ENCODE measurements around the gene SMIM31. TPM values are rescaled to one million over a fixed set of nuclear protein-coding genes. Genes with fewer than 3 reads are reported as not detected.

SMIM31 gene
- total and polyA plus RNA-seq, 9 of the 15 experiments (the other 6 are each of a cell fraction or from before 2014, with no cell fraction given) = not detected

DNA sequence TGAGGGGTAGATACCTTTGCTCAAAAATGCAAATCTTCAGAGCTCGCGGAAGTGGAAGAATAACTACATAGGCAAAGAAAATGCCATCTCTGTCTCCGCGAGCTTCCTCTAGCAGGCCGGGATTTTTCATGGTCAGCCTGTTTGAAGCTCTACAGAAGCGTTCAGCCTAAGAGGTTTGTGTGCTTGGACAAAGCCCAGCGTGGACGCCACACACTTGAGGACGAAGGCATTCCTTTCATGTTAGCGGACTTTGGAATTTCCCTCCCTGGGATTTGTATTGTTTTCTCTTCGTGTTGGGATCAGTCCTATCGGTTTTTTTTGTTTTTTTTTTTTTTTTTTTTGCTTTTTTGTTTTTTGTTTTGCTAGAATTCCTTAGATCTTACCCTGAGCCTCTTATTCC, 53.7 kb downstream of the SMIM31 start:
- H4K20me1 ChIP-seq (replicated peaks; ENCODE audit: control insufficient read depth, insufficient read depth, low read length) = no peaks in the 10 kb centered on the region
- H3K36me3 ChIP-seq (ENCODE audit: control insufficient read depth, insufficient read depth, low read length) = no peaks in the 10 kb centered on the region
- CTCF ChIA-PET (ENCODE audit: low intra/inter-chr PET ratio) = no interaction called here
- H3K9me1 ChIP-seq (ENCODE audit: control insufficient read depth, insufficient read depth, low read length) = peaks cover 3% of the 10 kb centered on the region
- no peak overlapping the region for H3K4me2 ChIP-seq (ENCODE audit: insufficient read depth, low read length)
- no peaks in the 10 kb centered on the region for H3K27me3 ChIP-seq (ENCODE audit: control insufficient read depth in 2 of 2, insufficient read depth in 2 of 2, low read length in 2 of 2)
- WGBS (ENCODE audit: insufficient coverage, low coverage, missing lambda C conversion rate) = 5% methylated on average over 11 of the region's 12 CpGs
- BruUV-seq (replicated peaks) = no TSS peak
- FAIRE-seq = no peak
- no peak overlapping the region for H2AFZ ChIP-seq (ENCODE audit: low read depth, low read length)
- in situ Hi-C loops (cut with MboI) (no loop called here), intact Hi-C loops (cut with micrococcal nuclease) (no loop called here)
- DNase-seq (ENCODE audit: extremely low read depth in 1 of 4, low spot score in 3 of 4) = no peak
- H3K79me2 ChIP-seq (ENCODE audit: control insufficient read depth, insufficient read depth, low read length) = no peaks in the 10 kb centered on the region
- H3K27ac ChIP-seq (ENCODE audit: extremely low read depth, low read depth, low read length) = no peak overlapping the region
- H3K9ac ChIP-seq (ENCODE audit: insufficient read depth in 1 of 2, low read depth in 2 of 2, low read length in 2 of 2) = no peak overlapping the region
- no peak for ATAC-seq
- H3K4me1 ChIP-seq (replicated peaks in 1 of 2; ENCODE audit: control insufficient read depth in 2 of 2, insufficient read depth in 2 of 2, low read length in 2 of 2) = no peaks in the 10 kb centered on the region
- H3K9me3 ChIP-seq (replicated peaks; ENCODE audit: control insufficient read depth, insufficient read depth, low read depth, low read length) = no peaks in the 10 kb centered on the region
- H3K4me3 ChIP-seq = no peak overlapping the region
- POLR2A ChIA-PET = interaction anchor here (0.6 kb wide), 1 partner anchor 11 kb away, joined by 4 read pairs; no protein-coding TSS in a partner anchor
- TF ChIP-seq BACH1 (tag; IDR thresholded peaks at IDR 0.05) = no peak
- TF ChIP-seq, protein P1, sequence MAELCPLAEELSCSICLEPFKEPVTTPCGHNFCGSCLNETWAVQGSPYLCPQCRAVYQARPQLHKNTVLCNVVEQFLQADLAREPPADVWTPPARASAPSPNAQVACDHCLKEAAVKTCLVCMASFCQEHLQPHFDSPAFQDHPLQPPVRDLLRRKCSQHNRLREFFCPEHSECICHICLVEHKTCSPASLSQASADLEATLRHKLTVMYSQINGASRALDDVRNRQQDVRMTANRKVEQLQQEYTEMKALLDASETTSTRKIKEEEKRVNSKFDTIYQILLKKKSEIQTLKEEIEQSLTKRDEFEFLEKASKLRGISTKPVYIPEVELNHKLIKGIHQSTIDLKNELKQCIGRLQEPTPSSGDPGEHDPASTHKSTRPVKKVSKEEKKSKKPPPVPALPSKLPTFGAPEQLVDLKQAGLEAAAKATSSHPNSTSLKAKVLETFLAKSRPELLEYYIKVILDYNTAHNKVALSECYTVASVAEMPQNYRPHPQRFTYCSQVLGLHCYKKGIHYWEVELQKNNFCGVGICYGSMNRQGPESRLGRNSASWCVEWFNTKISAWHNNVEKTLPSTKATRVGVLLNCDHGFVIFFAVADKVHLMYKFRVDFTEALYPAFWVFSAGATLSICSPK (IDR thresholded peaks at IDR 0.05; ENCODE audit: borderline replicate concordance) = no peak
- TF ChIP-seq, protein P2, sequence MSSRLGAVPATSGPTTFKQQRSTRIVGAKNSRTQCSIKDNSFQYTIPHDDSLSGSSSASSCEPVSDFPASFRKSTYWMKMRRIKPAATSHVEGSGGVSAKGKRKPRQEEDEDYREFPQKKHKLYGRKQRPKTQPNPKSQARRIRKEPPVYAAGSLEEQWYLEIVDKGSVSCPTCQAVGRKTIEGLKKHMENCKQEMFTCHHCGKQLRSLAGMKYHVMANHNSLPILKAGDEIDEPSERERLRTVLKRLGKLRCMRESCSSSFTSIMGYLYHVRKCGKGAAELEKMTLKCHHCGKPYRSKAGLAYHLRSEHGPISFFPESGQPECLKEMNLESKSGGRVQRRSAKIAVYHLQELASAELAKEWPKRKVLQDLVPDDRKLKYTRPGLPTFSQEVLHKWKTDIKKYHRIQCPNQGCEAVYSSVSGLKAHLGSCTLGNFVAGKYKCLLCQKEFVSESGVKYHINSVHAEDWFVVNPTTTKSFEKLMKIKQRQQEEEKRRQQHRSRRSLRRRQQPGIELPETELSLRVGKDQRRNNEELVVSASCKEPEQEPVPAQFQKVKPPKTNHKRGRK (tag; IDR thresholded peaks at IDR 0.05) = no peak
- no peak for TF ChIP-seq ZNF3 (CRISPR knock-in tag; IDR thresholded peaks at IDR 0.05)
- no peak for TF ChIP-seq THRB (CRISPR knock-in tag; conservative IDR thresholded peaks at IDR 0.05)
- TF ChIP-seq HES1 (IDR thresholded peaks at IDR 0.05; ENCODE audit: low read depth) = no peak
- no peak for TF ChIP-seq FOXA1 (IDR thresholded peaks at IDR 0.05; ENCODE audit: borderline replicate concordance)
- TF ChIP-seq NR0B1 (IDR thresholded peaks at IDR 0.05; ENCODE audit: partially characterized antibody) = no peak
- TF ChIP-seq XRCC5 (IDR thresholded peaks at IDR 0.05; ENCODE audit: low read depth, low read length) = no peak
- no peak for TF ChIP-seq ZNF785 (CRISPR knock-in tag; IDR thresholded peaks at IDR 0.05)
- no peak for TF ChIP-seq NR1H2 (CRISPR knock-in tag; IDR thresholded peaks at IDR 0.05)
- TF ChIP-seq MYC (IDR thresholded peaks at IDR 0.05; ENCODE audit: low read depth, low read length) = no peak
- no peak for TF ChIP-seq MYC (CRISPR knock-in tag; IDR thresholded peaks at IDR 0.05; ENCODE audit: borderline replicate concordance, low read depth)
- TF ChIP-seq SOX6 (IDR thresholded peaks at IDR 0.05) = no peak
- no peak for TF ChIP-seq ZNF583 (CRISPR knock-in tag; IDR thresholded peaks at IDR 0.05)
- TF ChIP-seq ZNF449 (CRISPR knock-in tag; IDR thresholded peaks at IDR 0.05) = no peak
